Sigmoid colon (tissue), 4 donors: Measurements from ENCODE around the gene METTL22.

Source experiments
- CTCF ChIP-seq, 4 experiments: fragments of 450-650 bp in 3 of 4; fragments of 200-600 bp in 1 of 4; IDR thresholded peaks; one replicate each; pipeline ENCODE4 v1.5.1; 2016 to 2019; ENCODE audit warnings: antibody characterized with exemption in 4 of 4, mild to moderate bottlenecking in 3 of 4, moderate library complexity in 2 of 4
- EP300 ChIP-seq, 4 donors: sonication (generic); formaldehyde crosslinking; IDR thresholded peaks; one replicate each; pipeline ENCODE4 v1.6.1; 2017; ENCODE audit warnings: antibody characterized with exemption in 4 of 4
- POLR2A ChIP-seq, 2 donors: fragments of 450-650 bp; IDR thresholded peaks; one replicate each; pipeline ENCODE4 v1.6.1; 2016; ENCODE audit warnings: antibody characterized with exemption in 2 of 2, mild to moderate bottlenecking in 2 of 2, moderate library complexity in 2 of 2
- POLR2AphosphoS5 ChIP-seq, 4 donors: sonication (generic); formaldehyde crosslinking; IDR thresholded peaks; one replicate each; pipeline ENCODE4 v1.6.1; 2017; ENCODE audit warnings: antibody characterized with exemption in 4 of 4

- TF ChIP-seq CTCF (IDR thresholded peaks at IDR 0.05) (no peak), EP300 (IDR thresholded peaks at IDR 0.05) (no peak), POLR2AphosphoS5 (IDR thresholded peaks at IDR 0.05) (no peak), POLR2A (IDR thresholded peaks at IDR 0.05) (no peak)
These were observed 21.2 kb upstream of the METTL22 start for GRCh38 chr16:8600144-8600775.
